Measurements from ENCODE around the gene RPH3AL. TPM values are rescaled to one million over a fixed set of nuclear protein-coding genes. Genes with fewer than 3 reads are reported as not detected.

Gene RPH3AL
- total RNA-seq, 4 donors from 2014 or later: 6.3 to 14.4 (median 10.8) TPM

- H3K9me3 ChIP-seq: no peaks in the 10 kb centered on the region
- TF ChIP-seq CTCF (IDR thresholded peaks at IDR 0.05 in 4 of 5, conservative IDR thresholded peaks at IDR 0.05 in 1 of 5) (no peak), POLR2A (IDR thresholded peaks at IDR 0.05) (no peak)
- H3K27ac ChIP-seq: peak overlapping the region; percentile 74 to 83 (median 78)
- in situ Hi-C loops (cut with MboI; ENCODE audit: low sequenced_read_pairs in 4 of 4): no loop called here
- no peaks in the 10 kb centered on the region for H3K27me3 ChIP-seq
- ATAC-seq (peak in 1 of 2 donors; percentile 18), DNase-seq (no peak)
- H3K36me3 ChIP-seq: no peaks in the 10 kb centered on the region
- peak overlapping the region in 2 of 4 donors; percentile 13 to 32 for H3K4me3 ChIP-seq
- peaks cover 5 to 6% of the 10 kb centered on the region in 2 donors for H3K4me1 ChIP-seq
- intact Hi-C loops (cut with DNase I; ENCODE audit: low total_unique reads): loop anchor here (5.0 kb wide), 1 partner anchor 35 kb away; no protein-coding TSS in a partner anchor
These were observed 50.3 kb downstream of the RPH3AL start for GRCh38 chr17:302300-302698.

DNA sequence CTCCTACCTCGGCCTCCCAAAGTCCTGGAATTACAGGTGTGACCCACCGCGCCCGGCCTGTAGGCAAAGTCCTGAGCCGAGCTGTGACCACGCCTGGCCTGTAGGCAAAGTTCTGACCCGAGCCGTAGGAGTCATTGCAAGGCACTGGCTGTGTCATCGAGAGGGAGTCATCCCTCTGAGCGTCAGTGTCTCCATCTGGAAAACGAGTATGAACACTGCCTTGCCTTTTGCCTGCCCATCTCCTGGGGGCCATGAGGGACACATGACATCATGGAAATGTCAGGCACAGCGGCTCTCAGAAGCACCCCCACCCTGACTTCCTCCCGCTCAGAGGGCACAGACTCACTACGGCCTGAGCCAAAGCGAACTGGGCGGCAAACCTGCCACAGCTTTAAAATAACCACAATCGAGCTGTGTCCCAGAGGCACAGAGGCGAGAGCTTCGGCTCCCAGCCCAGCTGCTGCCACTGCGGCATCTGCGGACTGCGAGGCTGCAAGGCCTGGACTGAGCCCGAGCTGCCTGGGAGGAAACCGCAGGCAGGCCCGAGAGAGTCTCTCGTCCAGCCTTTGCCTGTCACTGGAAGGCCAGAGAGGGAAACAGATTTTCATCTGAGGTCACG is 50.8 kb downstream of the RPH3AL start:
- no peak for TF ChIP-seq CTCF (IDR thresholded peaks at IDR 0.05 in 4 of 5, conservative IDR thresholded peaks at IDR 0.05 in 1 of 5)
- TF ChIP-seq POLR2A (IDR thresholded peaks at IDR 0.05): no peak
- in situ Hi-C loops (cut with MboI; ENCODE audit: low sequenced_read_pairs in 4 of 4) (no loop called here), intact Hi-C loops (cut with DNase I; ENCODE audit: low total_unique reads) (loop anchor here (1.0 to 5.0 kb wide), 2 partner anchors 34 to 49 kb away; no protein-coding TSS in a partner anchor)
- peaks cover 5 to 6% of the 10 kb centered on the region in 2 donors for H3K4me1 ChIP-seq
- DNase-seq (peak in 1 of 2 donors; percentile 62), ATAC-seq (peak; percentile 60 to 66)
- H3K27me3 ChIP-seq: no peaks in the 10 kb centered on the region
- peak overlapping the region; percentile 74 to 83 (median 78) for H3K27ac ChIP-seq
- H3K9me3 ChIP-seq: no peaks in the 10 kb centered on the region
- peak overlapping the region in 2 of 4 donors; percentile 13 to 32 for H3K4me3 ChIP-seq
- no peaks in the 10 kb centered on the region for H3K36me3 ChIP-seq

- no peak for TF ChIP-seq CTCF (IDR thresholded peaks at IDR 0.05 in 4 of 5, conservative IDR thresholded peaks at IDR 0.05 in 1 of 5)
- no peak for TF ChIP-seq POLR2A (IDR thresholded peaks at IDR 0.05)
- in situ Hi-C loops (cut with MboI; ENCODE audit: low sequenced_read_pairs in 4 of 4) (no loop called here), intact Hi-C loops (cut with DNase I; ENCODE audit: low total_unique reads) (loop anchor here (1.0 to 5.0 kb wide), 2 partner anchors 34 to 49 kb away; no protein-coding TSS in a partner anchor)
- Histone ChIP-seq H3K36me3 (no peaks in the 10 kb centered on the region), H3K27me3 (no peaks in the 10 kb centered on the region), H3K4me1 (peaks cover 5 to 6% of the 10 kb centered on the region in 2 donors), H3K27ac (peak overlapping the region in 3 of 4 donors; percentile 75 to 83 (median 81)), H3K4me3 (no peak overlapping the region), H3K9me3 (no peaks in the 10 kb centered on the region)
- DNase-seq (peak in 1 of 2 donors; percentile 1), ATAC-seq (no peak)
These were observed 51.7 kb downstream of the RPH3AL start for GRCh38 chr17:300881-301280.

DNA sequence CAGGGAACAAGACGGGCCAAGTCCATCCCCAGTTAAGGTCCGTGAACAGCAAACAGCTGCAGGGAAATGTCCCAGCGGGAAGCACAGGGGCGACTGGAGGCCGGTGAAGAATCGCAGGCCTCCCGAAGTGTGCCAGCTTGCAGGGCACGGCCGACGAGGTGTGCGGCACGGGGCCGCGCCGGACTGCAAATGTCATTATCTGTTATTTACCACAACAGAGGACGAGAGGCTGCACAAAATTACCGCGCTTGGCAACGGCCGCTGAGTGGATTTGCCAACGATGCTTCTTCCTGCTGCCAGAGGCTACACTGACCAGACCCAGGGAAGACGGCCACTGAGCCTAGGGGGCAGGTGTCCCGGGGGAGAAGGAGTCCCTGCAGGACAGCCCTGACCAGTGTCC is 53.1 kb downstream of the RPH3AL start:
- TF ChIP-seq CTCF (IDR thresholded peaks at IDR 0.05 in 4 of 5, conservative IDR thresholded peaks at IDR 0.05 in 1 of 5): no peak
- no peak for TF ChIP-seq POLR2A (IDR thresholded peaks at IDR 0.05)
- peaks cover 5 to 6% of the 10 kb centered on the region in 2 donors for H3K4me1 ChIP-seq
- H3K4me3 ChIP-seq: no peak overlapping the region
- DNase-seq: no peak
- no peaks in the 10 kb centered on the region for H3K27me3 ChIP-seq
- peak overlapping the region in 2 of 4 donors; percentile 3 to 41 for H3K27ac ChIP-seq
- no peaks in the 10 kb centered on the region for H3K36me3 ChIP-seq
- in situ Hi-C loops (cut with MboI; ENCODE audit: low sequenced_read_pairs in 4 of 4): no loop called here
- intact Hi-C loops (cut with DNase I; ENCODE audit: low total_unique reads): no loop called here
- ATAC-seq: no peak
- no peaks in the 10 kb centered on the region for H3K9me3 ChIP-seq

All from gastrocnemius medialis (tissue), 4 donors.